Measurements from ENCODE around the gene BIRC3.
A peak's percentile ranks its signal among the peaks of the same experiment; 100 is the strongest.

DNA sequence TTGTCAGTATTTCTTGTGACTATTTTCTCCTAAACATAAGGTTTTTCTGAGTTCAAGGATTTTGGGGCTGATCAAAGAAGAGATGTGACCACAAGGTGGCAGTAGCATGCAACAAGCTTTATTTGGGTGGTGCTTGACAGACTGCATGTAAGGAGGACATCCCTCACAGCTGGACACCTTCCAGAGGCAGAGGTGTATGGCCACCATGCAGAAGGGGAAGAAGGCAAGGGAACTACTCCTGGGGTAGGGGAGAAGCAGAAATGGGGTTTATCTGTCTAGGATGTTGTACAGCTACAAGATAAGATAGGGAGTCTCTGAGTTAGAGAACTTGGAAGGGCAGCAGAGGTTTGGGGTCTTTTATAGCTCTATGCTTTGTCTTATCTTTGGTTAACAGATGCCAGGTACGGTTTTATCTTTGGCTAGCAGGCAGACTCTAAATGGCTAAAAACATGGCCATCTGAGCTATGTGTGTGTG lies 24.6 kb downstream of the BIRC3 start:
- TF ChIP-seq POLR2AphosphoS5 (IDR thresholded peaks at IDR 0.05): no peak
- TF ChIP-seq, protein P1, sequence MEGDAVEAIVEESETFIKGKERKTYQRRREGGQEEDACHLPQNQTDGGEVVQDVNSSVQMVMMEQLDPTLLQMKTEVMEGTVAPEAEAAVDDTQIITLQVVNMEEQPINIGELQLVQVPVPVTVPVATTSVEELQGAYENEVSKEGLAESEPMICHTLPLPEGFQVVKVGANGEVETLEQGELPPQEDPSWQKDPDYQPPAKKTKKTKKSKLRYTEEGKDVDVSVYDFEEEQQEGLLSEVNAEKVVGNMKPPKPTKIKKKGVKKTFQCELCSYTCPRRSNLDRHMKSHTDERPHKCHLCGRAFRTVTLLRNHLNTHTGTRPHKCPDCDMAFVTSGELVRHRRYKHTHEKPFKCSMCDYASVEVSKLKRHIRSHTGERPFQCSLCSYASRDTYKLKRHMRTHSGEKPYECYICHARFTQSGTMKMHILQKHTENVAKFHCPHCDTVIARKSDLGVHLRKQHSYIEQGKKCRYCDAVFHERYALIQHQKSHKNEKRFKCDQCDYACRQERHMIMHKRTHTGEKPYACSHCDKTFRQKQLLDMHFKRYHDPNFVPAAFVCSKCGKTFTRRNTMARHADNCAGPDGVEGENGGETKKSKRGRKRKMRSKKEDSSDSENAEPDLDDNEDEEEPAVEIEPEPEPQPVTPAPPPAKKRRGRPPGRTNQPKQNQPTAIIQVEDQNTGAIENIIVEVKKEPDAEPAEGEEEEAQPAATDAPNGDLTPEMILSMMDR (IDR thresholded peaks at IDR 0.05): peak; percentile 73 to 83 (median 76)
- no peak for TF ChIP-seq POLR2A (IDR thresholded peaks at IDR 0.05)
- no peak for TF ChIP-seq EP300 (IDR thresholded peaks at IDR 0.05)

Measured in gastroesophageal sphincter (tissue), 3 donors.